ENCODE measurements around the gene ITGB5. TPM values are rescaled to one million over a fixed set of nuclear protein-coding genes. Genes with fewer than 3 reads are reported as not detected.

Gene ITGB5
- total and polyA plus RNA-seq, 2 donors (not counting 3 experiments of a cell fraction or from before 2014, with no cell fraction given): 144 to 170 TPM

DNA sequence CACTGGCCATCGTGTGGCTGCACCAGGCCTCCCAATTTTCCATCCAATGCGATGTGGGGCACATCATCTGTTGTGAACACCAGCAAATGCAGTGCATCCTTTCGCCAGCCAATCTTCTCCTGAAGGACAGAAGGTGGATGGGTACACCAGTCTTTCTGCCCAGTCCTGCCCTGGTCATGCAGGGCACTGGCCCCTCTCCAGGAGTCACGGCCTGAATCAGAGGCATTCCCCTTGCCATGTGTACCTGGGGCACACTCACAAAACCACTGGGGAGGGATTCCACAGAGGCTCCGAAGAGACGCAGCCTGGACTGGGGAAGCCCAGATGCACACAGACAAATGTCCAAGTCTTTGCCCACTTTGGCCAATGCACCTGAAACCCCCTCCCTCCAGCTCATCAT is 65.8 kb downstream of the ITGB5 start:
- H3K4me1 ChIP-seq (ENCODE audit: control insufficient read depth, extremely low read depth, insufficient read depth, low read length): no peaks in the 10 kb centered on the region
- no peaks in the 10 kb centered on the region for H3K36me3 ChIP-seq (ENCODE audit: control insufficient read depth in 2 of 2, extremely low read depth in 1 of 2, insufficient read depth in 2 of 2, low read length in 2 of 2)
- no peaks in the 10 kb centered on the region for H3K79me2 ChIP-seq (ENCODE audit: control insufficient read depth, insufficient read depth, low read length)
- H3K4me3 ChIP-seq (replicated peaks in 1 of 3; ENCODE audit: insufficient read depth in 1 of 3, low read depth in 1 of 3, low read length in 3 of 3): no peak overlapping the region
- no peak overlapping the region for H2AFZ ChIP-seq (ENCODE audit: low read depth, low read length)
- no peaks in the 10 kb centered on the region for H4K20me1 ChIP-seq (replicated peaks; ENCODE audit: control insufficient read depth, extremely low read depth, insufficient read depth, low read length)
- no peaks in the 10 kb centered on the region for H3K9me1 ChIP-seq (replicated peaks; ENCODE audit: control insufficient read depth, extremely low read depth, insufficient read depth, low read length)
- TF ChIP-seq GATA2 (IDR thresholded peaks at IDR 0.05; ENCODE audit: insufficient read depth, insufficient read length, low read depth, low read length) (no peak), POLR2A (IDR thresholded peaks at IDR 0.05; ENCODE audit: low read depth, low read length) (no peak), POLR2AphosphoS5 (IDR thresholded peaks at IDR 0.05; ENCODE audit: insufficient read depth, low read depth, low read length) (no peak), JUN (IDR thresholded peaks at IDR 0.05; ENCODE audit: borderline replicate concordance, insufficient read depth, insufficient read length, low read depth) (no peak), MYC (IDR thresholded peaks at IDR 0.05; ENCODE audit: low read depth, low read length) (no peak), FOS (IDR thresholded peaks at IDR 0.05; ENCODE audit: borderline replicate concordance, insufficient read depth, low read length) (no peak)
- TF ChIP-seq, protein P1, sequence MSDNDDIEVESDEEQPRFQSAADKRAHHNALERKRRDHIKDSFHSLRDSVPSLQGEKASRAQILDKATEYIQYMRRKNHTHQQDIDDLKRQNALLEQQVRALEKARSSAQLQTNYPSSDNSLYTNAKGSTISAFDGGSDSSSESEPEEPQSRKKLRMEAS (IDR thresholded peaks at IDR 0.05; ENCODE audit: insufficient read depth, insufficient read length): no peak
- TF ChIP-seq, protein P2, sequence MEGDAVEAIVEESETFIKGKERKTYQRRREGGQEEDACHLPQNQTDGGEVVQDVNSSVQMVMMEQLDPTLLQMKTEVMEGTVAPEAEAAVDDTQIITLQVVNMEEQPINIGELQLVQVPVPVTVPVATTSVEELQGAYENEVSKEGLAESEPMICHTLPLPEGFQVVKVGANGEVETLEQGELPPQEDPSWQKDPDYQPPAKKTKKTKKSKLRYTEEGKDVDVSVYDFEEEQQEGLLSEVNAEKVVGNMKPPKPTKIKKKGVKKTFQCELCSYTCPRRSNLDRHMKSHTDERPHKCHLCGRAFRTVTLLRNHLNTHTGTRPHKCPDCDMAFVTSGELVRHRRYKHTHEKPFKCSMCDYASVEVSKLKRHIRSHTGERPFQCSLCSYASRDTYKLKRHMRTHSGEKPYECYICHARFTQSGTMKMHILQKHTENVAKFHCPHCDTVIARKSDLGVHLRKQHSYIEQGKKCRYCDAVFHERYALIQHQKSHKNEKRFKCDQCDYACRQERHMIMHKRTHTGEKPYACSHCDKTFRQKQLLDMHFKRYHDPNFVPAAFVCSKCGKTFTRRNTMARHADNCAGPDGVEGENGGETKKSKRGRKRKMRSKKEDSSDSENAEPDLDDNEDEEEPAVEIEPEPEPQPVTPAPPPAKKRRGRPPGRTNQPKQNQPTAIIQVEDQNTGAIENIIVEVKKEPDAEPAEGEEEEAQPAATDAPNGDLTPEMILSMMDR (IDR thresholded peaks at IDR 0.05; ENCODE audit: extremely low read depth in 1 of 2, insufficient read depth in 1 of 2, low read depth in 1 of 2, low read length in 2 of 2): no peak
- CTCF ChIA-PET: interaction anchor here (2.2 kb wide), 1 partner anchor 35 kb away, joined by 7 read pairs; no protein-coding TSS in a partner anchor
- no peak for FAIRE-seq
- dilution Hi-C loops (cut with MboI; ENCODE audit: extremely low pct_ligation_motif_present, low sequenced_read_pairs) (no loop called here), intact Hi-C loops (cut with micrococcal nuclease) (no loop called here)
- H3K9ac ChIP-seq (replicated peaks; ENCODE audit: extremely low read depth, insufficient read depth, low read length): no peak overlapping the region
- H3K9me3 ChIP-seq (replicated peaks; ENCODE audit: control insufficient read depth, insufficient read depth, low read length): no peaks in the 10 kb centered on the region
- no TSS peak for BruUV-seq (replicated peaks)
- no peaks in the 10 kb centered on the region for H3K27me3 ChIP-seq (ENCODE audit: control insufficient read depth in 2 of 2, insufficient read depth in 2 of 2, low read length in 2 of 2)
- no peak overlapping the region for H3K4me2 ChIP-seq (ENCODE audit: insufficient read depth, low read length)
- POLR2A ChIA-PET: no interaction called here
- no peak overlapping the region for H3K27ac ChIP-seq (ENCODE audit: insufficient read depth, low read depth, low read length)
- no peak for DNase-seq (ENCODE audit: low read depth, low spot score)

All from endothelial cell of umbilical vein (primary cell).